OCI-LY1 (cell line): ENCODE data around the gene ADD1.

Experiments
- EZH2 ChIP-seq: fragments of 200-600 bp; sonication (generic), shearing (Covaris generic); IDR thresholded peaks from 2 replicates; pipeline ENCODE4 v1.8.0; 2017; ENCODE audit warnings: borderline replicate concordance, mixed run types, mild to moderate bottlenecking, antibody characterized with exemption, low read length, moderate library complexity, mixed read lengths
- TF ChIP-seq, protein P1 (sequence below): fragments of 200-600 bp; sonication (generic), shearing (Covaris generic); IDR thresholded peaks from 2 replicates; pipeline ENCODE4 v1.5.1; 2017; ENCODE audit warnings: mild to moderate bottlenecking, antibody characterized with exemption, low read length, moderate library complexity, mixed read lengths

DNA sequence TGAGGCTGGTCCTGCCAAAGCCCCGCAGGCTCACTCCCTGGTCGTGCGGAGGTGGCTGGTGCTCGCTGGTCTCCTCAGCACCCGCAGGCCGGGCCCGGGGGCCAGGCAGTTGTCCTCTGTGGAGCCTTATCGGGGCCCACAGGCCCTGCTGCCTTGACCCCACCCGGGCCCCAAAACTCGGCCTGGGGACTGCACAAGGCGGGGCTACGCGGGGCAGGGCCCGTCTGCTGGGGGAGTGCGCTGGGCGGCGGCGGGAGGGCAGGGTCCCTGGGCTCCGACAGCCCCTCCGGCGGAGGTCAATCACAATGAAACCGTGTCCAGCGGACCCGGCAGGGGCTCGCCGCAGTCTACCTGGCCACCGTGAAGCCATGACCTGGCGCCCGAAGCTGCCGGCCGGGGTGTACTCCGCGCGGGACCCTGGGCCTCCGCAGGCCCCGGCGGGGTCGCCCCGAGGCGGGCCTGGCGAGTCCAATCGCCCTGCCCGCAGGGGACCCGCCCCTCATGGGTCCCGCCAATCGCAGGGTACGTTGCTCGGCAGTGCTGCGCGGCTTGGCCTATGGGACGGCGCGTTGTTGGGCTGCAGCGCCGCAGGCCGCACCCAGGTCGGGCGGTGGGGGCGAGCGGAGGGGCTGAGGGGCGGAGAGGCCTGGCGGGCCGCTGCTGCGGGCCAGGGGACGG lies at the start of gene ADD1:
- TF ChIP-seq, protein P1, sequence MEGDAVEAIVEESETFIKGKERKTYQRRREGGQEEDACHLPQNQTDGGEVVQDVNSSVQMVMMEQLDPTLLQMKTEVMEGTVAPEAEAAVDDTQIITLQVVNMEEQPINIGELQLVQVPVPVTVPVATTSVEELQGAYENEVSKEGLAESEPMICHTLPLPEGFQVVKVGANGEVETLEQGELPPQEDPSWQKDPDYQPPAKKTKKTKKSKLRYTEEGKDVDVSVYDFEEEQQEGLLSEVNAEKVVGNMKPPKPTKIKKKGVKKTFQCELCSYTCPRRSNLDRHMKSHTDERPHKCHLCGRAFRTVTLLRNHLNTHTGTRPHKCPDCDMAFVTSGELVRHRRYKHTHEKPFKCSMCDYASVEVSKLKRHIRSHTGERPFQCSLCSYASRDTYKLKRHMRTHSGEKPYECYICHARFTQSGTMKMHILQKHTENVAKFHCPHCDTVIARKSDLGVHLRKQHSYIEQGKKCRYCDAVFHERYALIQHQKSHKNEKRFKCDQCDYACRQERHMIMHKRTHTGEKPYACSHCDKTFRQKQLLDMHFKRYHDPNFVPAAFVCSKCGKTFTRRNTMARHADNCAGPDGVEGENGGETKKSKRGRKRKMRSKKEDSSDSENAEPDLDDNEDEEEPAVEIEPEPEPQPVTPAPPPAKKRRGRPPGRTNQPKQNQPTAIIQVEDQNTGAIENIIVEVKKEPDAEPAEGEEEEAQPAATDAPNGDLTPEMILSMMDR, result no peak
- TF ChIP-seq EZH2, result no peak
